T-helper 22 cell (primary cell): ENCODE results near the gene PTPRN2.
"Not testable (repeated sequence)": the region's sequence is repeated elsewhere in the genome, so short reads cannot be mapped to it uniquely, and the experiment has no call there.

ENCODE experiments used
- DNase-seq: peaks from one replicate; pipeline ENCODE4 v3.0.0-alpha.2; 2020; ENCODE audit warnings: low read depth

The PTPRN2 gene

DNA sequence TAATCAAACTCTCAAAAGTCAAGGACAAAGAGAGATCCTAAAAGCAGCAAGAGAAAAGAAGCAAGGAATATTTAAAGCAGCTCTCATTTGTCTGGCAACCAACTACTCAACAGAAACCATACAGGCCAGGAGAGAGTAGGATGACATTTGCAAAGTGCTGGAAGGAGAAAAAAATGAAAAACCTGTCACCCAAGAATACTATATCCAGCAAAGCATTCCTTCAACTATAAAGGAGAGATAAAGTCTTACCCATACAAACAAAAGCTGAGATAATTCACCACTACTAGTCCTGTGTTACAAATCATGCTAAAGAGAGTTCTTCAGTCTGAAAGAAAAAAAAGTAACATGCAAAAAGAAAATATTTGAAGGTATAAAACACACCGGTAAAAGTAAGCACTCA lies 357.7 kb downstream of the PTPRN2 start:
- DNase-seq = no peak

DNA sequence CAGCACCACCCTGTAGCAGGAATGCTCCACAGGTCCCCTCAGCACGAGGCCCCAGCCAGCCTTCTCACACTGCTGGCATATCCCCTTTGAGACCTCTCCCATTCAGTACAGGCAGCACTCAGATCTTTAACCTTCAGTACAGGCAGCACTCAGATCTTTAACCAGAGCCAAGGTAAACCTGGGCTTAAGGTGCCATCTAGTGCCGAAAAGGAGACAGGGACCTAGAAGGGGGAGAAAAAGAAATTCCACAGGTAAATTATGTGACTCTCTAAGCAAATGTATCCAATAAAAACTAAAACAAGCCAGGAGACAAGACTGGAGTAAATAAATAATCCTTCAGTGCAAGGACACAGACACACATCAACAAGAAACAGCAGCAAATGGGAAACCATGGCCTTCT lies 358.6 kb downstream of the PTPRN2 start:
- no peak for DNase-seq

DNA sequence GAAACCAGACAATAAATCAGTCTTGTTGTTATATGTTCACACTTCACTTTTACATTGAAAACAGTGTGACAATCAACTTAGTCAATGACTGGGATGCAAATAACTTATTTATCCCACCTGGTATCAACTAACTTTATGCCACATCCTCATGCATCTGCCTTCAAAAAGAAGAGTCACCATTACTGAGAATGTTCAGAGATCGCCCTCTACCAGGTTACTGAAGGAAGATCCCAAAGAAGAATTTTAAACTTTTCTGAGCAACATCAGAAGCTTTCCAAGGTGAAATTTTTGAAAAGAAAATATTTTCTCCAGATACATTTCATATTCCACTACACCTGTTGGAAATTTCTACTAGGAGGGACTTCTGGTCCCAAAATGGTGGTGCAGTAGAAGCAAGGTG lies 359.5 kb downstream of the PTPRN2 start:
- DNase-seq = no peak

- DNase-seq = no peak
These were observed 360.2 kb downstream of the PTPRN2 start for GRCh38 chr7:158227258-158227984.

DNA sequence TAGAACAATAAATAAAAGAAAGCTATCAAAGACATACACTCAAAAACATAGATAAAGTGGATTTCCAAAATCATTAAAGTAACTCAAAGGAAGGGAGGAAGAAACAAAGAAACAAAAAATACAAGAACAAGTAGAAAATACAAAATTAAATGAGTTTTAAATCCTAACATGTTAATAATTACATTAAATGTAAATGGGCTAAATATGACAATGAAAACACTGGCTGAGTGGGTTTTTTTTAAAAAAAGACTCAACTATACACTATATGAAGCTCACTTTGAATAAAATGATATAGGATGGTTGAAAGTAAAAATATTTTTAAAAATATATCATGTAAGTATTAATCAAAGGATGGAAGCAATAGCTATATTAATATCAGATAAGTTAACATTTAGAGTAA lies 371.4 kb downstream of the PTPRN2 start:
- DNase-seq = no peak

GRCh38 chr7:158209435-158209834 lies 378.2 kb downstream of the PTPRN2 start:
- no peak for DNase-seq

DNA sequence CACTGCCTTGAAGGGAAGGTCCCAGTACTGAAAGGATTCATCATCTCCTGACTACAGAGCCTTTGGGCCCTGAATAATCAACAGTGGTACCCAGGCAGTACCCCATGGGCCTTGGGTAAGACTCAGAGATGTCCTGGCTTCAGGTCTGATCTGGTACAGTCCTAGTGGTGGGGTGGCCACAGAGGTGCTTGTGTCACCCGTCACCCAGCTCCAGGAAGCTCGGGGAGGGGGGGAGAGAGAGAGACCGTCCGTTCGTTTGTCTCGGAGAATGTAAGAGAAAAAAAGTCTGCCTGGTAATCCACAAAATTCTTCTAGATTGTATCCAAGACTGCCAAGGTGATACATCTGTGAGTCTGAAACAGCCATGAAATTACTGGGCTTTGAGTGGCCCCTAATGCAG lies 381.3 kb downstream of the PTPRN2 start:
- DNase-seq = no peak

DNA sequence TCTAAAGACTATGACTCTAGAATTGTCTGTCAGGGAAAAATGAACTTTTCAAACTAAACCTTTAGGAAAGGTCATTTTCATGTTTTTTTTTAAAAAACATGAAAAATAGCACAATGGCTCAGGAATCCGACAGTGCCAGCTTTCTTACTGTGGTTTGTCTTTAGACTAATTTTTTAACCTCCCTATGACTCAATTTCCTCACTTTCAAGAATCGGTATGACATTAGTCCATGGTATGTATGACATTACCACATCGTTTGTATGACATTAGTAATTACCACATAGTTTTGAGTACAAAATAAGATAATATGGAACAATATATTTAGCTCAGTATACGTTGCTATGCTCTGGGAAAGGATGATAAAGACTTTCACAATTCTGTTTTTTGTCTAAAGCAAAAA lies 383.2 kb downstream of the PTPRN2 start:
- DNase-seq = no peak

DNA sequence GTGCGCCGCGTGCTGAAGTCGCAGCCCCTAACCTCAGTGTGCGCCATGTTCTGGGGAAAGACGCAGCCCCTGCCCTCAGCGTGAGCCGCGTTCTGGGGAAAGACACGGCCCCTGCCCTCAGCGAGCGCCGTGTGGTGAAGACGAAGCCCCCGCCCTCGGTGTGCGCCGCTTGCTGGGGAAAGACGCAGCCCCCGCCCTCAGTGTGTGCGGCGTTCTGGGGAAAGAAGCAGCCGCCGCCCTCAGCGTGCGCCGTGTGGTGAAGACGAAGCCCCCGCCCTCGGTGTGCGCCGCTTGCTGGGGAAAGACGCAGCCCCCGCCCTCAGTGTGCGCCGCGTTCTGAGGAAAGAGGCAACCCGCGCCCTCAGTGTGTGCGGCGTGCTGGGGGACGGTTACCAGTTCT lies 383.7 kb downstream of the PTPRN2 start:
- DNase-seq = not testable (repeated sequence)

DNA sequence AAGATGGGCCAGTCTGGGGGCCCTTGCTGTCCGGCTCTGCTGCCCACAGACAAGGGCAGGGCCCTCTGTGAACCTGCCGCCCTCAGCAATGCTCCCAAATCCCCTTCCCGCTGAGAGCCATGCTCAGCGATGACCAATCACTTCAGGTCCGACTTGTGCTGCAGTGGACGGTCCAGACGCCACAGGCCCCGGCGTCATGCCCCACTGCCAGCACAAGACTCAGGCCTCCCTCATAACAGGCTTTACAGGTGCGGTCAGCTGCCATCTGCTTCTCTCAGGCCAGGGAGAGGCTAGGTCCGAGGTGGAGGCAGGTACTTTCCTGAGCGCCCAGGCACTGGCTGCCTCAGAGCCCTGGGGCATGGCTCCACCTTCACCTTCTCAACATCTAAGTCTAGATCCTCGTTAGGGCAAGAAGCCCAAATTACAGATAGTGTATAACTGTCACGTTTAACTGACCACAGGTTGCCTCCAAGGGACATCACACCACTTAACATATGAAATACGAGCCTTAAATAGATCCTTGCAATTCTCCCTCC lies 393.2 kb downstream of the PTPRN2 start:
- DNase-seq = no peak

DNA sequence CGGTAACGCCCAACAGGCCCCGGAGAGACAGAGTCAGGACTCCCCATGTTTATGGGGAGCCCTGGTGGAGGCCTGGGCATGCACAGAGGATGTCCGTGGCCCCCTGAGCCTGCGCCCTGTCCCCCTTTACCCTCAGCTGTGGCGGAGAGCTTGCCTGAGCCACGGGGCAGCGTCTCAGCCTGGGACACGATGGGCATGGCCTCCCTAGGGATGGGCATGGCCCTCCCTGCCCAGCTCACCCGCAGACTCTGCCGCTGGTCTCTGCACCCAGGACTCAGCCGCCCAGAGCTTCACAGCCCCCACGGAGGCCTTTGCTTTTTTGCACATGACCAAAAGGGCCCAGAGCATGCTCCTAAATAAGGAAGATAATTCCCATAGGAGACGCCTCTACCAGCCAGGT lies 394.2 kb downstream of the PTPRN2 start:
- DNase-seq = no peak

DNA sequence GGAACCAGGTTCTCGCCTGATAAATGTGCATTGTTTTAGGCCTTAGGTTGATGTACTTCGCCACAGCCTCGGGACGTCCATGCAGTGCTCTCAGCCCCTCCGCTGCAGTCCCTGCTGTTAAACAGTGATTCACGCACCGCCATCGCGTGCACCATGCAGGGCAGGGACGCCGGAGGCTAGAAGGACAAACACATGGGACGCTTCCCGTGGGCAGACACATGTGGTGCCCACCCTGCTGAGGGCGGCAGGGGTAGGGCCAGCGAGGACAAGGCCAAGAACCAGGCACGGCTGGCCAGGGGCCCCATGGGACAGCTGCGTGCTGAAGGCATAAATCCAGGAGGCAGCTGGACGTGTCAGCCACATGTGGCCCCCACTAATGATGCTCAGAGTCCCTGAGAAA lies 394.7 kb downstream of the PTPRN2 start:
- no peak for DNase-seq

GRCh38 chr7:158192184-158192835 lies 395.3 kb downstream of the PTPRN2 start:
- no peak for DNase-seq

- no peak for DNase-seq
These were observed 396.0 kb downstream of the PTPRN2 start for GRCh38 chr7:158191671-158192070.

DNA sequence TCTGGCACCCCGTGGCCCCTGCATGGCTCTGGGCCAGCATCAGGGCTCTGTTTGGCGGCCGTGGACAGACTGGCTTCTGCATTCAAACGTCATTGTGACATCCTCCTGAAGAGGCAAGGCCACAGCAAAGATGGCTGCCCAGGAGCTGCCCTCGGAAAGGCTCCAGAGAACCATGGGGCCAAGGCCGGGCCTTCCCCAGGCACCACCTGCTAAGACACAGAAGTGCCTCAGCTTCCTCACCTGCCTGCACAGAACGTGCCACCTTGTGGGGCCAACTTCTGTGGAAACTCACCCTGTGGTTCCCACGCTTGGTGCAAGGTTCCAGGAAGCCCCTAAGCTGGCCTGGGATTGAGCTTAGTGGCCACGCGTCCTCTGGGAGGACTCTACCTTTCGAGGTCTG lies 396.9 kb downstream of the PTPRN2 start:
- no peak for DNase-seq

- no peak for DNase-seq
These were observed 398.9 kb downstream of the PTPRN2 start for GRCh38 chr7:158188676-158189075.

DNA sequence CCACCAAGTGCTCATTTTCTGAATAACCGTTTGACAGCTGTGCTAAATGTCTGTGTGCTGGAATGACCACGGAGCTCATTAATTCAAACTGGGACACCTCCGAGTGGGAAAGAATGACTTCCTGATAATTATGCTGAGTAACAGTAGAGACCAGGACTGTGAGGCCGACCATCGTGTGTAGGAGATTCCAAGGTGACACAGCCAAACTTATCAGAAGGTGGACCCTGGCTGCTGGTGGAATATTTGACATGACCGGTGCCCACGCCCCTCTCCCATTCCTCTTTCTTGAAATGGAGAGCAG lies 400.0 kb downstream of the PTPRN2 start:
- DNase-seq = no peak

- no peak for DNase-seq
These were observed 400.5 kb downstream of the PTPRN2 start for GRCh38 chr7:158186864-158187693.

DNA sequence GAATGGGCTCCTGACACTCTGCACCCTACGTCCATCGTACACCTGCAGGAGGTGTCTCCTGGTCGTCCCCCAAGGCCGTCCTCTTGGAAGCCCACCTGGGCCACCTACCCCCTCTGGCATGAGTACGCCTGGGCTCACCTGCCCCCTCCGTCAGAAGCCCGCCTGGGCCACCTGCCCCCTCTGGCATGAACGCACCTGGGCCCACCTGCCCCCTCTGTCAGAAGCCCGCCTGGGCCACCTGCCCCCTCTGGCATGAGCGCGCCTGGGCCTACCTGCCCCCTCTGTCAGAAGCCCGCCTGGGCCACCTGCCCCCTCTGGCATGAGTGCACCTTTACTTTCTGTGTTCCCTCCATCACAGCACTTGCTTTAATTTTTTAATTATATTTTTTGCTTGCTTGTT lies 401.2 kb downstream of the PTPRN2 start:
- no peak for DNase-seq

DNA sequence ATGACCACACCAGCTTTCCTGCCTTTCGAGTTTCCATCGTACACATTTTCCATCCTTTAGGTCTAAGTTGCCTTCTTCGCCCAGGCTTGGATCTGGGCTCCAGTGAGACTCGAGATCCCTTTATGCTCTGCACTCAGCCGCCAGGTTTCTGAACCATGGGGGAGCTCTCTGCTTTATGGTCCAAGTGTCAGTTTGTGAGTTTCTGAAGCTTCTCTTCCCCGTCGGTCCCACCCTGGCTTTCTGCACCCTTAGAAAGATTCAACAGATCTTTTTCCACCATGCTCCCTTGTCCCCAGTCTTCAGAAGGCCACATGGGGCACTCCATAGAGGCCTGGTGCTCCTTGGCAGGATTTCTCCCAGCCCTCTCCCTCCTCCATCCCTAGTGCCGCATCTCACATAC lies 402.0 kb downstream of the PTPRN2 start:
- DNase-seq = no peak

GRCh38 chr7:158183431-158183830 lies 404.2 kb downstream of the PTPRN2 start:
- DNase-seq = no peak

DNA sequence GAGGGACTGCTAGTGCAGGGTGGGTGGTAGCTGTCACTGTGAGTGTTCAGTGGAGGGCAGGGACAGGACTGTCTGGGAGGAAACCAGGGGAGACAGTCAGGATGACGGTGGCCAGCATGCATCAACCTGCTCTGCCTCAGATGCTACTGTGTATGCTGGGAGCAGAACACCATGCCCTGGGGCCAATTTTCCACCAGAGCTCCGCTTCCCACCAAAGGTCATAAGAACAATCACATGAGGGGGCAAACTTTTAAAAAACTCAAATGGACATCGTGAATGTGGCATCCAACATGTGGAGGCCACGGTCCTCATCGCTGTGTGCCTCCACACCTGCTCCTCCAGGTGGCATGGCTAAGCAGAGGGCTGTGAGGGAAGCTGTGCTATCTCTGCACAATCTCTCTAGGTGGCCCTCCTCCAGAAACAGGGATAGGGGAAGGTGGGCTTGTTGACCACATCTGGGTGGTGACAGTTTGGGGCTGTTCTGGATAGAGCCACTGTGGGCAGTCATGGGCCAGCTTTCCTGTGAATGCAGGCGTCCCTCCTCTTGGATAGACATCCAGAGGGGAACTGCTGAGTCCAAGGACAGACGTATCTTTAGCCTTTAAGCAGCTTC lies 411.0 kb downstream of the PTPRN2 start:
- DNase-seq = no peak

- DNase-seq = no peak
These were observed 411.8 kb downstream of the PTPRN2 start for GRCh38 chr7:158175779-158176178.
